HPDE6-E6E7 (cell line): ENCODE data around the gene BLM.
"Not testable (repeated sequence)": the region's sequence is repeated elsewhere in the genome, so short reads cannot be mapped to it uniquely, and the experiment has no call there.

Experiments used
- DNase-seq: peaks from one replicate; pipeline ENCODE4 v3.0.0; 2011; ENCODE audit warnings: missing footprints; ENCODE audit errors: extremely low spot score

BLM gene

GRCh38 chr15:90819390-90819789 lies 102.2 kb downstream of the BLM start:
- no peak for DNase-seq

- no peak for DNase-seq
Measured at GRCh38 chr15:90819850-90820249, 102.7 kb downstream of the BLM start.

- no peak for DNase-seq
Measured at GRCh38 chr15:90820481-90820880, 103.3 kb downstream of the BLM start.

GRCh38 chr15:90822204-90822955 lies 105.2 kb downstream of the BLM start:
- DNase-seq, result no peak

- no peak for DNase-seq
Measured at GRCh38 chr15:90823455-90823974, 106.4 kb downstream of the BLM start.

GRCh38 chr15:90825115-90825899 lies 108.2 kb downstream of the BLM start:
- DNase-seq, result not testable (repeated sequence)

GRCh38 chr15:90826206-90826885 lies 109.2 kb downstream of the BLM start:
- not testable (repeated sequence) for DNase-seq

- DNase-seq, result no peak
Measured at GRCh38 chr15:90826886-90827435, 109.8 kb downstream of the BLM start.

- DNase-seq, result no peak
Measured at GRCh38 chr15:90828111-90828510, 111.0 kb downstream of the BLM start.

- DNase-seq, result no peak
Measured at GRCh38 chr15:90829126-90829525, 112.0 kb downstream of the BLM start.

- DNase-seq, result no peak
Measured at GRCh38 chr15:90829942-90830440, 112.8 kb downstream of the BLM start.

- no peak for DNase-seq
Measured at GRCh38 chr15:90834626-90835025, 117.5 kb downstream of the BLM start.

GRCh38 chr15:90836296-90836871 lies 119.2 kb downstream of the BLM start:
- DNase-seq, result no peak

- DNase-seq, result no peak
Measured at GRCh38 chr15:90837094-90837493, 119.9 kb downstream of the BLM start.

GRCh38 chr15:90838139-90838538 lies 121.0 kb downstream of the BLM start:
- DNase-seq, result no peak

GRCh38 chr15:90838544-90838943 lies 121.4 kb downstream of the BLM start:
- DNase-seq, result no peak

GRCh38 chr15:90839187-90840071 lies 122.3 kb downstream of the BLM start:
- peak; percentile 56 for DNase-seq

GRCh38 chr15:90840157-90840855 lies 123.2 kb downstream of the BLM start:
- DNase-seq, result no peak

GRCh38 chr15:90840954-90841353 lies 123.8 kb downstream of the BLM start:
- DNase-seq, result no peak

GRCh38 chr15:90844696-90845095 lies 127.5 kb downstream of the BLM start:
- no peak for DNase-seq
